H9 (cell line): Measurements from ENCODE around the gene CMC4. TPM values are rescaled to one million over a fixed set of nuclear protein-coding genes. Genes with fewer than 3 reads are reported as not detected.

Experiments
- DNase-seq: peaks from one replicate; pipeline ENCODE4 v3.0.0-alpha.2; 2017
- H2AFZ ChIP-seq: one replicate; pipeline ENCODE4 v1.6.1; 2013; ENCODE audit warnings: mild to moderate bottlenecking, low read length, control low read depth, moderate library complexity
- H2AK5ac ChIP-seq: 2 replicates; pipeline ENCODE4 v1.6.1; 2013; ENCODE audit warnings: low read length, control low read depth, mixed read lengths; ENCODE audit not compliant: insufficient read length
- H2BK120ac ChIP-seq: one replicate; pipeline ENCODE4 v1.6.1; 2013; ENCODE audit warnings: low read depth, mild to moderate bottlenecking, low read length, control low read depth, inconsistent platforms; ENCODE audit not compliant: poor library complexity, severe bottlenecking
- H2BK12ac ChIP-seq: 2 replicates; pipeline ENCODE4 v1.6.1; 2013; ENCODE audit warnings: low read length, control low read depth, mixed read lengths, low read depth; ENCODE audit not compliant: insufficient read length
- H2BK15ac ChIP-seq: 2 replicates; pipeline ENCODE4 v1.6.1; 2013; ENCODE audit warnings: low read depth, low read length, control low read depth
- H2BK20ac ChIP-seq: one replicate; pipeline ENCODE4 v1.6.1; 2013; ENCODE audit warnings: low read depth, mild to moderate bottlenecking, low read length, control low read depth, inconsistent platforms; ENCODE audit not compliant: poor library complexity, severe bottlenecking
- H2BK5ac ChIP-seq: 2 replicates; pipeline ENCODE4 v1.6.1; 2013; ENCODE audit warnings: low read length, control low read depth, mixed read lengths; ENCODE audit not compliant: insufficient read length
- H3K14ac ChIP-seq: 2 replicates; pipeline ENCODE4 v1.6.1; 2013; ENCODE audit warnings: low read length, control low read depth; ENCODE audit not compliant: insufficient read depth
- H3K18ac ChIP-seq: 2 replicates; pipeline ENCODE4 v1.6.1; 2013; ENCODE audit warnings: low read depth, mild to moderate bottlenecking, mixed read lengths, low read length, control low read depth; ENCODE audit not compliant: insufficient read length
- H3K23ac ChIP-seq: 2 replicates; pipeline ENCODE4 v1.6.1; 2013; ENCODE audit warnings: low read length, control low read depth, mixed read lengths, low read depth; ENCODE audit not compliant: insufficient read length
- H3K23me2 ChIP-seq: 2 replicates; pipeline ENCODE4 v1.6.1; 2013; ENCODE audit warnings: low read depth, mild to moderate bottlenecking, mixed read lengths, low read length, control low read depth; ENCODE audit not compliant: insufficient read length, poor library complexity, severe bottlenecking
- H3K27ac ChIP-seq: 2 replicates; pipeline ENCODE4 v1.5.1; 2013; ENCODE audit warnings: low read length, control low read depth, mixed read lengths, low read depth; ENCODE audit not compliant: insufficient read length
- H3K27me3 ChIP-seq: 2 replicates; pipeline ENCODE4 v1.6.1; 2013; ENCODE audit warnings: low read length, control low read depth, inconsistent platforms; ENCODE audit not compliant: insufficient read depth
- H3K4ac ChIP-seq: 2 replicates; pipeline ENCODE4 v1.6.1; 2013; ENCODE audit warnings: low read depth, mild to moderate bottlenecking, control low read depth, inconsistent platforms, low read length, moderate library complexity
- H3K4me1 ChIP-seq: 2 replicates; pipeline ENCODE4 v1.6.1; 2013; ENCODE audit warnings: low read length, control low read depth, inconsistent platforms; ENCODE audit not compliant: insufficient read depth
- H3K4me2 ChIP-seq: 2 replicates; pipeline ENCODE4 v1.6.1; 2013; ENCODE audit warnings: low read length, control low read depth, mixed read lengths; ENCODE audit not compliant: insufficient read length, insufficient read depth
- H3K56ac ChIP-seq: 2 replicates; pipeline ENCODE4 v1.6.1; 2013; ENCODE audit warnings: low read depth, mild to moderate bottlenecking, mixed read lengths, low read length, control low read depth; ENCODE audit not compliant: insufficient read length
- H3K79me1 ChIP-seq: 2 replicates; pipeline ENCODE4 v1.6.1; 2013; ENCODE audit warnings: low read depth, mild to moderate bottlenecking, moderate library complexity, low read length, control low read depth, inconsistent platforms; ENCODE audit not compliant: insufficient read depth, poor library complexity, severe bottlenecking
- H3K79me2 ChIP-seq: 2 replicates; pipeline ENCODE4 v1.6.1; 2013; ENCODE audit warnings: low read length, control low read depth, inconsistent platforms; ENCODE audit not compliant: insufficient read depth
- H3K9ac ChIP-seq: 2 replicates; pipeline ENCODE4 v1.6.1; 2013; ENCODE audit warnings: low read length, control low read depth, mixed read lengths; ENCODE audit not compliant: insufficient read length; ENCODE audit errors: extremely low read depth
- H3K9me3 ChIP-seq: one replicate; pipeline ENCODE4 v1.6.1; 2013; ENCODE audit warnings: low read depth, low read length, inconsistent platforms; ENCODE audit not compliant: control insufficient read depth
- H3T11ph ChIP-seq: one replicate; pipeline ENCODE4 v1.6.1; 2013; ENCODE audit warnings: mild to moderate bottlenecking, low read length, control low read depth, inconsistent platforms
- H4K20me1 ChIP-seq: one replicate; pipeline ENCODE4 v1.6.1; 2013; ENCODE audit not compliant: control insufficient read depth, insufficient read length, insufficient read depth
- H4K5ac ChIP-seq: 2 replicates; pipeline ENCODE4 v1.6.1; 2013; ENCODE audit warnings: low read depth, mild to moderate bottlenecking, mixed read lengths, low read length, control low read depth; ENCODE audit not compliant: insufficient read length
- H4K8ac ChIP-seq: replicated peaks from 2 replicates; pipeline ENCODE4 v1.6.1; 2013; ENCODE audit warnings: low read length, control low read depth, mixed read lengths, low read depth; ENCODE audit not compliant: insufficient read length
- H4K91ac ChIP-seq: 2 replicates; pipeline ENCODE4 v1.6.1; 2013; ENCODE audit warnings: low read depth, mild to moderate bottlenecking, moderate library complexity, mixed read lengths, low read length, control low read depth; ENCODE audit not compliant: insufficient read length
- H3K27ac Mint-ChIP-seq, 3 experiments: 2 replicates in 2 of 3; 3 replicates in 1 of 3; pipeline ENCODE4 v1.8.0; 2020 to 2021; ENCODE audit warnings: mixed read lengths in 3 of 3, mild to moderate bottlenecking in 1 of 3, moderate library complexity in 1 of 3
- H3K27me3 Mint-ChIP-seq: 2 replicates; pipeline ENCODE4 v1.8.0; 2021; ENCODE audit warnings: low read depth, mild to moderate bottlenecking, moderate library complexity, mixed read lengths
- H3K36me3 Mint-ChIP-seq, 3 experiments: 2 replicates in 2 of 3; 3 replicates in 1 of 3; pipeline ENCODE4 v1.8.0; 2020 to 2021; ENCODE audit warnings: low read depth in 3 of 3, mixed read lengths in 3 of 3; ENCODE audit not compliant: insufficient read depth in 1 of 3
- H3K4me1 Mint-ChIP-seq, 2 experiments: 2 replicates each; pipeline ENCODE4 v1.8.0; 2020; ENCODE audit warnings: mixed read lengths in 2 of 2
- H3K4me3 Mint-ChIP-seq, 2 experiments: 2 replicates in 1 of 2; 3 replicates in 1 of 2; pipeline ENCODE4 v1.8.0; 2020 to 2021; ENCODE audit warnings: mild to moderate bottlenecking in 2 of 2, mixed read lengths in 2 of 2, moderate library complexity in 1 of 2
- H3K9me3 Mint-ChIP-seq, 2 experiments: 2 replicates in 1 of 2; 3 replicates in 1 of 2; pipeline ENCODE4 v1.8.0; 2020; ENCODE audit warnings: mild to moderate bottlenecking in 2 of 2, mixed read lengths in 2 of 2, moderate library complexity in 1 of 2
- CTCF ChIP-seq: fragments of 200-600 bp; sonication (generic); conservative IDR thresholded peaks from 3 replicates; pipeline ENCODE4 v1.8.0; 2021; ENCODE audit warnings: antibody characterized with exemption, mild to moderate bottlenecking
- WGBS: extraction: QIAGEN DNeasy Blood & Tissue Kit; methylation state at CpG from one replicate; pipeline ENCODE4 v1.1.7; 2013; ENCODE audit warnings: missing lambda C conversion rate, low lambda C conversion rate, mixed read lengths; ENCODE audit not compliant: insufficient read length; ENCODE audit errors: extremely low coverage; 5-methylcytosine and 5-hydroxymethylcytosine counted together
- total RNA-seq: library from RNA; stranded (reverse); gene quantifications from 2 replicates; pipeline ENCODE4 v1.2.1, GENCODE V29; 2021

Gene CMC4
- total RNA-seq, 1 experiment from 2014 or later: 6.2 TPM

GRCh38 chrX:155055494-155055893, 15.4 kb downstream of the CMC4 start:
- Histone ChIP-seq H3K4me1 (no peaks in the 10 kb centered on the region), H3K18ac (no peak overlapping the region), H2AFZ (no peak overlapping the region), H4K91ac (no peak overlapping the region), H3K79me1 (no peaks in the 10 kb centered on the region), H3K9me3 (peaks cover 23% of the 10 kb centered on the region), H2BK12ac (no peak overlapping the region), H3K14ac (no peak overlapping the region), H3K23me2 (no peaks in the 10 kb centered on the region), H3K4me2 (no peak overlapping the region), H3K23ac (no peak overlapping the region), H4K20me1 (no peaks in the 10 kb centered on the region), H2BK120ac (no peak overlapping the region), H2AK5ac (no peak overlapping the region), H2BK20ac (no peak overlapping the region), H2BK15ac (no peak overlapping the region), H3K9ac (no peak overlapping the region), H3K27me3 (no peaks in the 10 kb centered on the region), H3K79me2 (no peaks in the 10 kb centered on the region), H3K27ac (no peak overlapping the region), H4K8ac (no peak overlapping the region), H3T11ph (no peak overlapping the region), H4K5ac (no peak overlapping the region), H3K4ac (no peak overlapping the region), H3K56ac (no peak overlapping the region), H2BK5ac (no peak overlapping the region)
- no peak overlapping the region for H3K4me3 Mint-ChIP-seq
- no peak for DNase-seq
- H3K9me3 Mint-ChIP-seq: peaks cover 54 to 67% of the 10 kb centered on the region in 2 experiments
- TF ChIP-seq CTCF: no peak
- no CpG with 5 or more reads among the region's 3 CpGs for WGBS
- H3K4me1 Mint-ChIP-seq: 0 out of 4 replicates have a peak, but pooled peaks cover 0 to 4% of the 10 kb centered on the region in 2 experiments
- no peak overlapping the region for H3K27ac Mint-ChIP-seq
- H3K36me3 Mint-ChIP-seq: peaks cover 4 to 26% (median 12%) of the 10 kb centered on the region in 3 experiments; a peak in 4 of 7 replicates
- H3K27me3 Mint-ChIP-seq: peaks cover 2% of the 10 kb centered on the region; the same call in 1 of the 2 replicates
